Muscle layer of duodenum (tissue), 2 donors: ENCODE data around the gene ARHGEF16.

Source experiments
- H3K27ac ChIP-seq: one replicate; pipeline ENCODE4 v1.7.0; 2013; ENCODE audit warnings: mild to moderate bottlenecking, low read length
- H3K27me3 ChIP-seq: one replicate; pipeline ENCODE4 v1.7.0; 2013; ENCODE audit warnings: low read depth, mild to moderate bottlenecking, control low read depth, low read length
- H3K36me3 ChIP-seq, 2 donors: one replicate each; pipeline ENCODE4 v1.7.0; 2013; ENCODE audit warnings: low read length in 2 of 2, control low read depth in 1 of 2, mild to moderate bottlenecking in 1 of 2; ENCODE audit not compliant: insufficient read depth in 2 of 2, control insufficient read depth in 1 of 2
- H3K4me1 ChIP-seq, 2 donors: one replicate each; pipeline ENCODE4 v1.7.0; 2013; ENCODE audit warnings: low read length in 2 of 2, mild to moderate bottlenecking in 2 of 2, control low read depth in 1 of 2, moderate library complexity in 1 of 2; ENCODE audit not compliant: insufficient read depth in 2 of 2, control insufficient read depth in 1 of 2
- H3K4me3 ChIP-seq, 2 donors: one replicate each; pipeline ENCODE4 v1.7.0; 2013; ENCODE audit warnings: low read length in 2 of 2, low read depth in 1 of 2, mild to moderate bottlenecking in 1 of 2
- H3K9me3 ChIP-seq, 2 donors: one replicate each; pipeline ENCODE4 v1.7.0; 2013; ENCODE audit warnings: low read length in 2 of 2, control low read depth in 1 of 2, mild to moderate bottlenecking in 1 of 2; ENCODE audit not compliant: control insufficient read depth in 1 of 2
- donor health status: healthy.

ARHGEF16 gene

DNA sequence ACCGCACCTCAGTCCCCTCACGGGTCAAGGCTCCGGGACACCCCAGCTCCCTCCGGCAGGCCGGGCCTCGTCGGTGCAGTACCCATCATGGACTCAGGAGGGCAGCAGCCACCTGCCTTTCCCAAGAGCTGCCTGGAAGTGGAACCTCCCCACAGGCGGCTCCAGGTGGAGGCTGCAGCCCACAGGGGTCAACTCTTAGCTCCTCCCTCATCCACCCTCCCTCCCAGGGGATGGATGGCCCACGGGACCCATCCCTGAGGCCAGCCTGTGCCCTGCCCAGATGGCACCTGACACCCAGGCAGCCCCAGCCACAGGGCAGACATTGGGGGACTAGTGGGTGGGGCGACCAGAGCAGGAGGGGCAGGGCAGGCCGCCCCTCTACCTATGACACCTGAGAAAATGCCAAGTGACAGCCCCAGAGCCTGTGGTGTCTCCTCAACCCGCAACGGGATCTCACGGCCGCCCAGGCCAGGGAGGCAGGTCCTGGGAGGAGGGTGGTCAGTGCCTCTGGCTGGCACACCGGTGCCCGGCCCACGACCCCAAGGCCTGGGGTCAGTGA is 1.2 kb upstream of the ARHGEF16 start:
- H3K4me1 ChIP-seq, result peaks cover 0 to 26% of the 10 kb centered on the region in 2 donors
- no peak overlapping the region for H3K4me3 ChIP-seq
- H3K27ac ChIP-seq, result no peak overlapping the region
- no peaks in the 10 kb centered on the region for H3K36me3 ChIP-seq
- H3K9me3 ChIP-seq, result no peaks in the 10 kb centered on the region
- H3K27me3 ChIP-seq, result peaks cover 20% of the 10 kb centered on the region

DNA sequence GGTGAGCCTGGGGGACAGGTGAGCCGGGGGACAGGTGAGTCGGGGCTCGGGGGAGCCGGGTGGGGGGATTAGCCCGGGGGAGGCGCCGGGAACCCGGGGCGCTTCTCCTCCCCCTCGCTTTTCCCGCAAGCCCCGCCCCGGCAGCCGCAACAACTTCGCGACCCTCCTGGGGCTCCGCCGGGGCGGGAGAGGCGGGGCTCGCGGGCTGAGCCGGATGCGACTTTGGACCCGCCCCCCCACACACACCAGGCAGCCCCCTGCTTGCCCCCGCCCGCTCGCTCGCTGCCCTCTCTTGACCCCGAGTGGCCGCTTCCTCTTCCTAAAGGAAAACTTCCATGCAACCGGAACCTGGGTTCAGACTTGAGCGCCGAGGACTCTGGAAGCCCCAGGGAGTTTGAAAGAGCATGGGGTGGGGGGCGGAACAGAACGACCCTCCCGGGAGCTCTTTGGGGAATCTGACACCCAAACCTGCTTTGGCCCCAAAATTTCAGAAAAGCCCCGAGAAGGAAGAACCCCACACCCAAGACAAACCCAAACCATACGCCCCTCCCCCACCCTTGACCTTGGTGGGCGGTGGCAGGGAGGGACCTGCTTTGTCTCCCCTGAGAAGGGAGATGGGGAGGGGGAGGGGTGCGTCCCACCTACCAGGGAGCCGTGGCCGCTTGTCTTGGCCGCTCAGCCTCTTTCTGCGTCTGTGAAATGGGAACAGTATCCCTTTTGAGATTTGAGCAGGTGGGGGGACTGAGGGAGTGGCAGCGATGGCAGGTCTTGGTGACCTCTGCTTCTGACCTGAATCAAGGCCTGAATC is 550 bp downstream of the ARHGEF16 start:
- Histone ChIP-seq H3K4me3 (peak overlapping the region; percentile 39 to 64), H3K27ac (no peak overlapping the region), H3K27me3 (peaks cover 20% of the 10 kb centered on the region), H3K36me3 (no peaks in the 10 kb centered on the region), H3K9me3 (no peaks in the 10 kb centered on the region), H3K4me1 (peaks cover 0 to 26% of the 10 kb centered on the region in 2 donors)

- Histone ChIP-seq H3K4me1 (peaks cover 0 to 26% of the 10 kb centered on the region in 2 donors), H3K27me3 (peaks cover 20% of the 10 kb centered on the region), H3K4me3 (no peak overlapping the region), H3K27ac (no peak overlapping the region), H3K36me3 (no peaks in the 10 kb centered on the region), H3K9me3 (no peaks in the 10 kb centered on the region)
These were observed 1.4 kb downstream of the ARHGEF16 start for GRCh38 chr1:3455670-3456448.

DNA sequence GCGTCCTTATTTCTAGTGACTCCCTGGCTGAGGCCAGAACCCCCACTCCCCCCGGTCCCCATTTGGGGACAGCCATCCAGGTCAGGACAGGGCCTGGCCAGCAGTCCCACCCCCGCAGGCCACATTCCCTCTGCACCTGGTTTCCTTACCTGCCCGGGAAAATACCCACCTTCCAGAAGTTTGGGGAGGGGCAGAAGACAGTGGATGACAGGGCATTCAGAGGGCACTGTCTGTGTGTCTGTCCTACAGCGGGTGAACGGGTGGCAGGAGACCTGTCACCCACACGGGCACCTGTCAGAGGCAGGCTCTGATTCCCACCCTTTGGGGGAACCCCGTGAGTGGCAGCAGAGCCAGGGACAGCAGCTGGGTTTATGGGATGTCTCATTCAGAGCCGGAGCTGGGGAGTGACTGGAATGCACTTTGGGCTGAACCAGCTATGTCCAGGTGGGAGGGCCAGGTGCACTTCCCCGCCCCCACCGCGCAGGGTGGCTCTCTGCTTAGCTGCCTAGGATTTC is 2.0 kb downstream of the ARHGEF16 start:
- no peaks in the 10 kb centered on the region for H3K36me3 ChIP-seq
- no peaks in the 10 kb centered on the region for H3K9me3 ChIP-seq
- H3K27ac ChIP-seq, result peak overlapping the region; percentile 16
- peaks cover 0 to 26% of the 10 kb centered on the region in 2 donors for H3K4me1 ChIP-seq
- no peak overlapping the region for H3K4me3 ChIP-seq
- peaks cover 20% of the 10 kb centered on the region for H3K27me3 ChIP-seq

GRCh38 chr1:3456964-3457909 is 2.8 kb downstream of the ARHGEF16 start:
- Histone ChIP-seq H3K27ac (peak overlapping the region; percentile 16), H3K4me3 (no peak overlapping the region), H3K36me3 (no peaks in the 10 kb centered on the region), H3K27me3 (peaks cover 20% of the 10 kb centered on the region), H3K4me1 (peaks cover 0 to 26% of the 10 kb centered on the region in 2 donors), H3K9me3 (no peaks in the 10 kb centered on the region)

DNA sequence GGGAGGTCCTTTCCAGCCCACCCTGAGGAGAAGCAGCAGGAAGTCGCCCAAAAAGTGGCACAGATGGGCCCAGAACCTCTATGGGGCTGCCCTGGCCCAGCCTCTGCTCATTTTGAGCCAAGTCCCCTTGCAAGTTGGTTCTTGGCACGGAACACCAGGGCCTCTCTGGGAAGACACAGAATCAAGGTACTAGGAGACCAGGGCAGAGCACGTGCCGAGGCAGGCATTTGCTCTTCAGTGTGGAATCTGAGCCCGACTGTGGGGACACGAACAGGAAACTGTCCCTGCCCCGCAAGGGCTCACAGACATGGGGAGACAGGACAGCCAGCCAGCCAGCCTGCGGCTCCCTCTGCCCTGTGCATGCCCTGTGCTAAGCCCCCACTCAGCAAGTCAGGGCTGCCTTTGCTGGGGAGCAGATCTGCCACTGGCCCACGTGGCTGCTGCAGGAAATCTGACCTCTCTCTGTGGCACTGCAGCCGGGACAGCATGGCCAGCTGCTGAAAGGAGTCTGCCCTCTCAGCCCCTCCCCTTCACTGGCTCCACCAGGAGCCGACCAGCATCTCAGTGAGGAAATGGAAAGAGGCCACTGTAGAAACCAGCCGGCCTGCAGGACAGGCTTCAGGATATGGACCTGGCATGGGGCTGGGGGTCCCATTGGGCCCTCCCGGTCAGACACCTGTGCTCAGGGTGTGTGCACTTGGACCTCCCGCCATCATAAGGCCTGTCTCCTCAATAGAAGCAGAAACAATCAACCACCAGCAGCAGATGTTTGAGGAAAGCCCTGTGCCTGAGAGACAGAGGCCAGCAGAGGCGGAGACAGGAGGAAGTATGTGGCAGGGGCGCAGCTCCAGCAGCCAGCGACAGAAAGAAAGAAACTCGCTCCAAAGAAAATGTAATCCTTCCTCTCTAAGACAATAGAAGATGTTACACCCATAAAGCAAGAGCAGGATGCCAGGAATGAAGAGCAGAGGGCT is 3.7 kb downstream of the ARHGEF16 start:
- peaks cover 0 to 25% of the 10 kb centered on the region in 2 donors for H3K4me1 ChIP-seq
- no peak overlapping the region for H3K4me3 ChIP-seq
- H3K36me3 ChIP-seq, result no peaks in the 10 kb centered on the region
- peak overlapping the region; percentile 53 for H3K27ac ChIP-seq
- no peaks in the 10 kb centered on the region for H3K9me3 ChIP-seq
- peaks cover 17% of the 10 kb centered on the region for H3K27me3 ChIP-seq

- Histone ChIP-seq H3K4me3 (no peak overlapping the region), H3K36me3 (no peaks in the 10 kb centered on the region), H3K27me3 (peaks cover 7% of the 10 kb centered on the region), H3K4me1 (peaks cover 0 to 14% of the 10 kb centered on the region in 2 donors), H3K27ac (peak overlapping the region; percentile 53), H3K9me3 (no peaks in the 10 kb centered on the region)
These were observed 4.8 kb downstream of the ARHGEF16 start for GRCh38 chr1:3459051-3459908.

DNA sequence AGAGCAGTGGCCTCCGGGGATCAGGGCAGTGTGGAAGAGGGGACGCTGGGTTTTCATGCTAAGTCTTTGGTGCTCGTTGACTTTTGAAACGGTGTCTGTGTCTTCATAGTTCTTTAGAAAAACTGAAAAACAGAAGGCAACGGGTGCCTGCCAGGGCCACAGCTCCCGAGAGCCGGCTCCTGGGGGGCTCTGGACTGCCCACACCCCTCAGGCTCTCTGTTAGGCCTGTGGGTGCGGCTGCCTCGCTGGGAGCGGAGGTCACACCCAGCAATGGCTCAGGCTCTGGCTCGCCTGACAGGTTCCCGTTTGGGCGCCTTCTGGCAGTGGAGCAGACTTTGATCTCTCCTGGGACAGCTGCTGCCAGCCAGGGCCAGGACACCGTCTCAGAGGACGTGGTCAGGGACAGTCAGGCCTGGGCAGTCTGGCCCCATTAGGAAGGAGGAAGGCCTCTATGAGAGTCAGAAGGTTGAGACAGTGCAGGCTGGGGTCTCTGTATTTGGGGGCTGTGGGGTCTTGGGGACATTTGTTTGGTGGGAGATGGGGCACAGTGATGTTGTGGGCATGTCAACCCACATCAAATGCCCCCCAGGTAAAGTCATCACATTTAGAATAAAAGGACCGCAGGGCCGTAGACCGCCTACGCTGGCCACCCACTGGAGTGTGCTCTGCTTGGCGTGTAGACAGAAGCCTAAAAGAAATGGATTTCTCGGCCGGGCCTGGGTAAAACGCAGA is 5.6 kb downstream of the ARHGEF16 start:
- Histone ChIP-seq H3K27ac (peak overlapping the region; percentile 53), H3K27me3 (peaks cover 7% of the 10 kb centered on the region), H3K4me1 (peaks cover 0 to 10% of the 10 kb centered on the region in 2 donors), H3K4me3 (no peak overlapping the region), H3K9me3 (no peaks in the 10 kb centered on the region), H3K36me3 (no peaks in the 10 kb centered on the region)

DNA sequence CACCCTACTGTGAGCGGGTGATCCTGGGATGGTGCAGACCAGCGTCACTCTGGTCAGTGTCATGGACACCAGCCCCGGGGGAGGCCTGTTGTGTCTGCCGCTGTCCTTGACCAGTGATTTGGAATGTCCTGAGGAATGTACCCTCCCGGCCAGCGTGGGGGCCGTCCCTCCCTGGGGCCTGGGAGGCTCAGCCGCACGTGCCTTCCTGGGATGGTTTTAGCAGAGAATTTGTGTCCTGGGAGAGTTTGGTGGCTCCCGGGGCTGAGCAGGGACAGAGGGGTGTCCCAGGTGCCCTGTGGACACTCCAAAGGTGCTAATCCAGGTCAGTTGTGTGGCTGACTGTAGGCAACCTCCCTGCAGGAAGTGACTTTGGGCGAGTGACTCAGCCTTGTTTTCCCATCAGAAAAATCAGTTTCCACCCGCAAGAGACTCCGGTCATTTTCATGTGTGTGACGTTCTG is 6.2 kb downstream of the ARHGEF16 start:
- Histone ChIP-seq H3K9me3 (no peaks in the 10 kb centered on the region), H3K4me3 (no peak overlapping the region), H3K27ac (peak overlapping the region; percentile 53), H3K27me3 (peaks cover 2% of the 10 kb centered on the region), H3K36me3 (no peaks in the 10 kb centered on the region), H3K4me1 (peaks cover 0 to 10% of the 10 kb centered on the region in 2 donors)
